Measurements from ENCODE around the gene TMEM161B. TPM values are rescaled to one million over a fixed set of nuclear protein-coding genes. Genes with fewer than 3 reads are reported as not detected.

TMEM161B gene
- total and polyA plus RNA-seq, 7 donors, result 4.8 to 22.1 (median 15.0) TPM

GRCh38 chr5:88154891-88155290 is 113.8 kb downstream of the TMEM161B start:
- H3K36me3 ChIP-seq, result no peaks in the 10 kb centered on the region
- intact Hi-C loops (cut with DNase I), result no loop called here
- no peak for TF ChIP-seq EP300 (IDR thresholded peaks at IDR 0.05)
- no peak for TF ChIP-seq POLR2AphosphoS5 (IDR thresholded peaks at IDR 0.05)
- no peak for TF ChIP-seq POLR2A (IDR thresholded peaks at IDR 0.05)
- TF ChIP-seq, protein P1, sequence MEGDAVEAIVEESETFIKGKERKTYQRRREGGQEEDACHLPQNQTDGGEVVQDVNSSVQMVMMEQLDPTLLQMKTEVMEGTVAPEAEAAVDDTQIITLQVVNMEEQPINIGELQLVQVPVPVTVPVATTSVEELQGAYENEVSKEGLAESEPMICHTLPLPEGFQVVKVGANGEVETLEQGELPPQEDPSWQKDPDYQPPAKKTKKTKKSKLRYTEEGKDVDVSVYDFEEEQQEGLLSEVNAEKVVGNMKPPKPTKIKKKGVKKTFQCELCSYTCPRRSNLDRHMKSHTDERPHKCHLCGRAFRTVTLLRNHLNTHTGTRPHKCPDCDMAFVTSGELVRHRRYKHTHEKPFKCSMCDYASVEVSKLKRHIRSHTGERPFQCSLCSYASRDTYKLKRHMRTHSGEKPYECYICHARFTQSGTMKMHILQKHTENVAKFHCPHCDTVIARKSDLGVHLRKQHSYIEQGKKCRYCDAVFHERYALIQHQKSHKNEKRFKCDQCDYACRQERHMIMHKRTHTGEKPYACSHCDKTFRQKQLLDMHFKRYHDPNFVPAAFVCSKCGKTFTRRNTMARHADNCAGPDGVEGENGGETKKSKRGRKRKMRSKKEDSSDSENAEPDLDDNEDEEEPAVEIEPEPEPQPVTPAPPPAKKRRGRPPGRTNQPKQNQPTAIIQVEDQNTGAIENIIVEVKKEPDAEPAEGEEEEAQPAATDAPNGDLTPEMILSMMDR (IDR thresholded peaks at IDR 0.05), result no peak
- DNase-seq, result no peak
- H3K4me1 ChIP-seq, result no peaks in the 10 kb centered on the region
- H3K27ac ChIP-seq, result no peak overlapping the region
- no peaks in the 10 kb centered on the region for H3K9me3 ChIP-seq
- H3K27me3 ChIP-seq, result peaks cover 0 to 5% (median 0%) of the 10 kb centered on the region in 3 donors
- H3K4me3 ChIP-seq, result no peak overlapping the region
- 32 to 73% methylated on average over 1 of the region's 1 CpG for WGBS, 2 donors

DNA sequence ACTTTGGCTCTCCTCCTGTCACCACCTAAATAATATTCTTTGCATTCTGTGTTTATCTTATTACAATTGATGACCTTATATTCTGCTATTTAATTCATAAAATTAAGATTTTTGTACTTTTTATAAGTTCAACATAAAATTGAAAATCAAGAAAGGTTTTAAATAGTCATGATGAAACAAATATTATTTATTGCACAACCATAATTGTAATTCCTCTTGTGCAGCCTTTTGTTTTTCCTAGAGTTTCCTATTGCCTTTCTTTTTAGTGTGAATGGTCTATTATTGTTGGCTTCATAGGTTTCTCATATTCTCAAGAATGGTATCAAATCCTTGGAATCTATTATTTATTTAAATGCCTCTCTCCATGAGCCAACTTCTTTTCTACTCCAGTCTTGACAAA is 117.9 kb downstream of the TMEM161B start:
- H3K27me3 ChIP-seq, result peaks cover 0 to 15% (median 0%) of the 10 kb centered on the region in 3 donors
- DNase-seq, result no peak
- TF ChIP-seq POLR2A (IDR thresholded peaks at IDR 0.05) (no peak), EP300 (IDR thresholded peaks at IDR 0.05) (no peak), POLR2AphosphoS5 (IDR thresholded peaks at IDR 0.05) (no peak)
- TF ChIP-seq, protein P1 (IDR thresholded peaks at IDR 0.05), result no peak
- H3K27ac ChIP-seq, result no peak overlapping the region
- peaks cover 0 to 4% (median 0%) of the 10 kb centered on the region in 4 donors for H3K4me1 ChIP-seq
- H3K36me3 ChIP-seq, result no peaks in the 10 kb centered on the region
- H3K9me3 ChIP-seq, result no peaks in the 10 kb centered on the region
- intact Hi-C loops (cut with DNase I), result no loop called here
- no peak overlapping the region for H3K4me3 ChIP-seq

GRCh38 chr5:88145611-88146467 is 122.8 kb downstream of the TMEM161B start:
- H3K27ac ChIP-seq, result no peak overlapping the region
- no peaks in the 10 kb centered on the region for H3K9me3 ChIP-seq
- 19 to 44% methylated on average over 26 of the region's 26 CpGs for WGBS, 2 donors
- TF ChIP-seq POLR2A (IDR thresholded peaks at IDR 0.05) (no peak), EP300 (IDR thresholded peaks at IDR 0.05) (no peak), POLR2AphosphoS5 (IDR thresholded peaks at IDR 0.05) (no peak)
- TF ChIP-seq, protein P1 (IDR thresholded peaks at IDR 0.05), result no peak
- DNase-seq, result no peak
- H3K36me3 ChIP-seq, result no peaks in the 10 kb centered on the region
- H3K4me1 ChIP-seq, result peaks cover 0 to 40% (median 31%) of the 10 kb centered on the region in 4 donors
- intact Hi-C loops (cut with DNase I), result loop anchor here (5.0 to 10.0 kb wide), 2 partner anchors 121 to 731 kb away; partner anchors contain the start of genes CCNH and TMEM161B
- H3K4me3 ChIP-seq, result peak overlapping the region in 3 of 4 donors; percentile 18 to 26 (median 24)
- H3K27me3 ChIP-seq, result peaks cover 0 to 59% (median 7%) of the 10 kb centered on the region in 3 donors

DNA sequence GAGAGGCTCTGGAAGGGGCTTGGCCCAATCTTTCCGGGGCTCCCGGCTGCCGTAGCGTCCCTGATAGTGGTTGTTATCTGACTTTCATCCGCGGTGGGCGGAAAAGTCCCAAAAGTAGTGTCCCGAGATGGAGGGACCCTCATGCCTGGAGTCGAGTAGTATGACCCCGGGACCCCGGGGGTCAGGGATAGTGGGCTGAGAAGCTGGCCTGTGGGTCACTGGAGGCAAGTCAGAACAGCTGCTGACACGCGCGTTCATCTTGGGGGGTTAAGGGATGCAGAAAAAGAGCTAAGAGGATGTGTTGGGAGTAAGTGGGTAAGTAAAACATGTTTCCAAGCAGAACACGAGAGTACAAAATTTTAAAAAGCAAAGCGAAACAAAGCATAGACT is 123.4 kb downstream of the TMEM161B start:
- Histone ChIP-seq H3K36me3 (no peaks in the 10 kb centered on the region), H3K4me3 (peak overlapping the region in 3 of 4 donors; percentile 18 to 26 (median 24)), H3K27me3 (peaks cover 0 to 65% (median 7%) of the 10 kb centered on the region in 3 donors), H3K9me3 (no peaks in the 10 kb centered on the region), H3K4me1 (peaks cover 0 to 46% (median 37%) of the 10 kb centered on the region in 4 donors), H3K27ac (no peak overlapping the region)
- intact Hi-C loops (cut with DNase I), result loop anchor here (5.0 to 10.0 kb wide), 2 partner anchors 122 to 730 kb away; partner anchors contain the start of genes CCNH and TMEM161B
- WGBS, 2 donors, result 15 to 31% methylated on average over 16 of the region's 16 CpGs
- DNase-seq, result no peak
- TF ChIP-seq POLR2AphosphoS5 (IDR thresholded peaks at IDR 0.05) (no peak), POLR2A (IDR thresholded peaks at IDR 0.05) (no peak), EP300 (IDR thresholded peaks at IDR 0.05) (no peak)
- TF ChIP-seq, protein P1 (IDR thresholded peaks at IDR 0.05), result no peak

Small RNA genes within 50 kb of the gene (small RNA-seq; reads per million reads assigned to genes)
- gene RNA5SP187, result 0 reads per million in 3 donors
